RPMI8226 (cell line): Measurements from ENCODE around the gene DAB1.

Source experiments
- DNase-seq: peaks from one replicate; pipeline ENCODE4 v3.0.0-alpha.2; 2015

Gene DAB1

DNA sequence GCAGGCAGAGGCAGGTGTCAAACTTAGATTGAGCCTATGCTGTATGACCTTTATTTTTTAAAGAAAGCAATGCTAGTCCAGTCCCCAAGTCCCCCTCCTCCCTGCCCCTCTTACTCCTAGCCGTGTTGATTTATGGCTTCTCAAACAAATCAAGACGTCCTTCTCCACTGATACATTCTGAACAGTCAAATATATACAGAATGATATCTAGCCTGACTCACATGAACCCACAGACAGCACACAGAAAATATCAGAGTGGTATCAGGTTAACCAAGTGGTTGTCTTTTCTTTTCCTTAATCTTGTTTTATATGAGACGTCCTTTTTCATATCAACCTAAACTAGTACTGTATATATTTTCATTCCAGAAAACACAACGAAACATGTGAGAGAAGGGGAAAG, 13.4 kb downstream of the DAB1 start:
- DNase-seq, result no peak

DNA sequence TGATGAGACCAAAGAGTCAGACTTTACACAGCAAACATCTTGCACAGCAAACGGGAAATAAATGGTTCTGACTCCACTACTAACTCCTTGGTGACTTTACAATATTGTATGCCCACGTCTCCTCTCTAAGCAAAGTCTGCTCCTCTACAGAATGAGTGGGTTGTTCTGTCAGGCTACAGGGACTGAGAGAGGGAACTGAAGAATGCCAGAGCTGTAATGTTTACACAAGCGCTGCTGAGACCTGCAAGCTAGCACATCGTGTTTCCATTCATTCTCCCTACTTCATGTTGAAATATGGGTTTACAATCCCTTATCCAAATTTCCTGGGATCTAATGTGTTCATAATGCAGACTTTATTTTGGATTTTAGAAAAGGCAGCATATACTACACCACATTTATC, 15.9 kb downstream of the DAB1 start:
- no peak for DNase-seq

DNA sequence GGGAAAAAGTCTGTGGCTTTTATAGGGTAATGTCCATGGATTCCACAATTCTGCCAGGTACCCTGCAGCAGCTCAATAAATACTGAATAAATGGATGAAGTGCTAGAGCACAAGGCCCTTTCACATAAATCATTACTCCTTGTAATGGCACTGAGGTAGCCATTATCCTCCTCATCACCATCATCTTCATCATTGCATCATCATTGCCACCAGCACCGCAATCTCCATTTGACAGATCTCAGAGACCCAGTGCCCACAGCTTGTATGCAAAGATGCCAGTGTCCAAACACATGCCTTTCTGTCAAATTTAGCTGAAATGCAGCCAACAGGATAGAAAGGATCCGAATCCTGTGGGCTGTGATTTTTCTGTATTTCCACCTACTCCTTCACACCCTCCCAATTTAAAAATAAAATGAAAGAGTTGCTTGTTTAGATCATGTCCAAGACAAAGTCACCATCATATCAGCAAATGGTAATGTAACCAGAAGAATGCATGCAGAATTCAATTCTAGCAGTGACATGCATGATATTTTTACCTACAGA, 17.4 kb downstream of the DAB1 start:
- DNase-seq, result no peak

DNA sequence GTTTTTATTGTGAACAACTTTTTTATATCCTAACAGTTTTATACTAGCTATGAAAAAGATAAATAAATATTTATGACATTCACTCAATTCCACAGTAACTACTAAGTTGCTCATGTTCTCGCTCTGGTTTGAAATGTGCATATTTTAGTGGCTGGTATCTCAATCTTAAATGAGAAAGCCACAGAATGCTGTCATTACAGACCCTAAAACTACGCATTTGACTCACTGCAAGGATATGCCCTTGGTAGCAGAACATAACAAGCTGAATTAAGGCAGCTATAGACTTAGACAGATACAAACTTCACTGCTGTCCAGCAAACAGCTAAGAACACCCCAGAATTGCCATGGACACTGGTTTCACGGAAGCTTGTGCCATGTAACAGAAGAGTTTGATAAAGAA, 19.0 kb downstream of the DAB1 start:
- no peak for DNase-seq

DNA sequence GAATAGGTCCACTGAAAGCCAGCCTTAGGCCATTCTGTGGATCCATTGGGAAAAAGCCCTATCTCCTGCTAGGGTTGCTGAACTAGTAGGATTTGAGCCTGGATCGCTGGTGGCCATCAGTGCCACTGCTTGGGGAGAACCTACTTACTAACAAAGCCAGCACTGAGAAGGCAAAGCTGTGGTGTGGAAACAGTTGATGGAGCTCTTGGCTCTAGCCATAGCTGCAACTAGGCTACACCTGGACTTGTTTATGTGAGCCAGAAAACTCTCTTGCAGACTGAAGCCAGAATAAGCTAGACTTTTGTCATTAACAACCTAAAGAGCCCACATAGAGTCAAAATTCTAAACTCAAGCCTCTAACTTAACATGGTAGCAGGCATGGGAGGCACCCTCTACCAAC, 20.7 kb downstream of the DAB1 start:
- no peak for DNase-seq

DNA sequence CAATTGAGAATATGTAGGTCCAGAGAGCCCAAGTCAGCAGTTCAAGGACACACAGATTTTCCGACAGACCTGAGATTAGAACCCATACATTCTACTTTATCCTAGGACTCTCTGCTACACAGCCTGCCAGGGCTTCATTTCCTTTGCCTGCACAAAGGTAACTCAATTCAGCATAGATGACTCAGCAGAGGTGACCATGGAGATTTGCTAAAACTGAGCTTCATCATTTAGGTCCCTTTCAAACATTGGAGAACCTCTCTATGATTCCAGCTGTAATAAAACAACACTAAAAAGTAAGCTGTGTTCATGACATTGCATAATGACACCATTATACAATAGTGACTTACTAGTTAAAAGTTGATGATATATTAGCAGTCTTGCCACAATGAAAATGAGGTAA, 22.2 kb downstream of the DAB1 start:
- DNase-seq, result no peak

DNA sequence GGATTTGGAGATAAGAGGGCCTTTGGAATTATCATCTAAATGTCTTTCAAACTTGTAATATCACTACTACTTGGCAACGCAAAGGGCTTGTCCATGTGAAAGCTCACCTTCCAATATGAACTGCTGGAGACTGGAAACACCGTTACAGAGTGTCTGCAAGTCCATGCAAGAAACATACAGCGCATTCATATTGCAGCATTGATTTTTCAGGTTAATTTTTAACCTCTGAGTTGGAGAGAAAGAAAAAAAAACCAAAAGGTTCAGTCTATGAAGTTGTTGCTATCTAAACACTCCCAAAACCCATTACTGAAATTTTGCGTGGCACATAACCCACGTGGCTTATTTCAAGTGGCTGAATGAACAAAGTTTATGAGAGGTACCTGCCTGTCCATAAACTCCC, 23.8 kb downstream of the DAB1 start:
- DNase-seq, result no peak

DNA sequence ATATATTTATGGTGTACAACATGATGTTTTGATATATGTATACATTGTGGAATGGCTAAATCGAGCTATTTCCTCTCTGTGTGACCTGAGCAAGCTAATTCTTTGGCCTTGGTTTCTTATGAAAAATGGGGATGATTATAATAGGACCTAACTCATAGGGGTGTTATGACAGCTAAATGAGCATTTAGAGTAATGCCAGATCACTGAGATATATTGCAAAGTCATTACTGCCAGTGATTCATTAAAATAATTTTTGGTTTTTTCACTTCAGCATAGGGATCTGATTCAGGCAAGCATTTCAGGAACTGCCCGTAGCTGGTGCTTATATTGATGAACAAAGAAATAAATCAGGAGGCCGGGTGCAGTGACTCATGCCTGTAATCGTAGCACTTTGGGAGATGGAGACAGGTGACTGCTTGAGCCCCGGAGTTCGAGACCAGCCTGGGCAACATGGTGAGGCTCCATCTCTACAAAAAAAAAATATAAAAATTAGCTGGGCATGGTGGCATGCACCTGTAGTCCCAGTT, 30.7 kb downstream of the DAB1 start:
- no peak for DNase-seq

DNA sequence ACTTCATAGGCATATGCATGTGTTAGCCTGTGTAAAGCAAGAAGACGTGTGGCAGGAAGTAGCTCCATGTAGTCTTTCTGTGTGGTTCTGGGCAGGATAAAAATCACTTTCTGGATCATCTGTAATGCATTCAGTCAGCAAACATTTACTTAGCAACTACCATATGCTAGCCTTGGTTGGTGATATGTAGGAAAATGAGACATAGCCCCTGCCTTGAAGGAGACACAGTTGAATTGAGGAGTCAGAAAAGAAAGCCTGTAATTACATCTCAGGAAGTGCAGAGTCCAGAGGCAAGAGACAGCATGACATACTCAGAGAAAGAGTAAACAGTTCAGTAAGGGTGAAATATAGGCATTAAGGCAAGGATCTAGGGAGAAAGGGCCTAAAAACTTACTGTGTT, 38.5 kb downstream of the DAB1 start:
- no peak for DNase-seq

DNA sequence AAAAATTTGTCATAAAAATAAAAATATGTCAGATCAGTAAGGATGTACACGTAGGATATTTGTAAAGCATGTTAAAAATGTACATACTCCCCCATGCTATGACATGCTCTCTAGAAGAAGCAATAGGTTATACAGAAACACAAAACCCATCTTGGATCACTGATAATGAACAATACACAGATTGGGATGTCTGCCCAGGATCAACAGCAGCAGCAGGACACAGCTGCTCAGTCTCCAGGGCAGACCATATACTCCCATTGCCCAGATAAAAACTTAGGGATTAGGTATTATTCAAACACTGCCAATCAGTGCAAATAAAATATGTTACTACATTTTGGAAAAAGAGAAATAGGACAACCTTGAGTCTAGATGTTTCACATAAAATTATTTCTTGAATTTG, 39.0 kb downstream of the DAB1 start:
- DNase-seq, result no peak

DNA sequence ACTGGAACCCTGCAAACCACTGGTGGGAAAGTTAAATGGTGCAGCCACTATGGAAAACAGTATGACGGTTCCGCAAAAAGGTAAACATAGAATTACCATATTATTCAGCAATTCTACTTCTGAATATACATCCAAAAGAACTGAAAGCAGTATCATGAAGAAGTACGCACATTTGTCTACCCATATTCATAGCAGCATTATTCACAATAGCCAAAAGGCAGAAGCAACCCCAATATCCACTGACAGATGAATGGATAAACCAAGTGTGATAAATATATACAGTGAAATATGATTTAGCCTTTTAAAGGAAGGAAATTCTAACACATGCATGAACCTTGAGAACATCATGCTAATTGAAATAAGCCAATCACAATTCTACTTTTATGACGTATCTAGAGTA, 39.6 kb downstream of the DAB1 start:
- no peak for DNase-seq

DNA sequence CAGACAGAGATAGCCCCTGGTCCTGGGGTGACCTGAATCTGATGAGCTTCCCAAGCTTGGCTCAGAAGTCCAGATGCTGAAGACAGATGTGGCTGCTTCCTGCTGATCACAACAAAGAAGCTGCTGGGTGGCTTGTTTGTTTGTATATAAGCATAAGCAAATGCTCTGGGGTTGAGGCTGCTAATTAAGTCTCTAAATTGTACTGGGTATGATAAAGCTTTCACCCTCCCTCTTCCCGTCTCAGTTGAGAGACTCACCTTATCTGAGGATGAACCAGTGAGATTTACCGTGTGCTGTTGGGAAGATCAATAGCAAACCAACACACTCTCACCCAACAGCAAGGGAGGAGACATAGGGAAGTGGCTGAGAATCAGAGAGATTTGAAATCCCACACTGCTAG, 42.0 kb downstream of the DAB1 start:
- no peak for DNase-seq

DNA sequence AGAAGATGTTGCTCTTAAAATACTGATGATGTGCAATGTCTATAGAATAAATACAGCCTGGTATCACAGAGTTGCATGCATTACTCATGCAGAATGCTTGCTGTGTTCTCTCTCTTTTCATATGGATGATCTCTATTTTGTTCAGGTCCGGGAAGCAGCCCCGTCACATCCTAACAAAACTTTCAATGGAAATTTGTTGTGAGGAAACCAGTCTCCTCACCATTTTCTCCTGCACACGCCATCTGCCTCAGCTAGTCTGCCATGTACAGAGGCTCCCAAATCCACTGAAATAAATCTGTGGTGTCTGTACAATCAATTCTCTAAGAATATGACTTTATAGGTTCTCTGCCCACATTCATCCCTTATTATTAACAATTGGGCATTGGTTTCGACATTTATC, 42.4 kb downstream of the DAB1 start:
- DNase-seq, result no peak

DNA sequence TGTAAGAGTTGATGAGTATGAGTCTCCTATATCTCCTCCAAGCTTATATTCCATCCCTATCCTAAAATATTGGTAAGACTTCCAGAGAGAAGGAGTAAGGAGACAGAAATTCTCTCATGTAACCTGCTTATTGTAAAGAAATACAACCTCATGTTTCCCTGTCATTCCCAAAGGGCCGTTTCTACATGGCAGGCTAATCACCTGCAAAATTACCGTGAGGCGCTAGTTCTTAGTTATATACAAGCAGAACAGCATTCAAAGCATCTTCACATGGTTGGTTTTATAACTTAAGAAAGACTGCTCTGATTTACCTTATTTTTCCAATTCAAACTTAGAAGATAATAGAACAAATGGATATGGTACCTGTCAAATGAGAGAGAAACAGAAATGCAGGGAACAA, 42.9 kb downstream of the DAB1 start:
- DNase-seq, result no peak

DNA sequence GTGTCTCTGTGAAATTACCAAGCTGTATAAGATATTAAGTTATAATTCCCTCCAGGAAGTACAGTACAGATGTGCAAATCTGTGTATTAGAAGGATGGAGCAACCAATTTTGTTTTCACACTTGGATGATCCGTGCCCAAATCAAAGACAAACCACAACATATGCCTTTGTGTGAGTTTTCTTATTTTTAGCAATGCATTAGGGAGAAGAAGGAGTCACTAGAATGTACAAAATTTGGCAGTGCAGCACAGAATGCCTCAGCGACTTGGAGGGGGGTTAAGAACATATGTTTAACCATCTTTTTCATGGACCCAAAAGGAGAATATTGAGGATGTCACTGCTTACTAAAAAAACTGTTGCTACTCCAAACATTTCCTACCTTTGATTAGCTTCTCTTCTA, 45.3 kb downstream of the DAB1 start:
- no peak for DNase-seq

DNA sequence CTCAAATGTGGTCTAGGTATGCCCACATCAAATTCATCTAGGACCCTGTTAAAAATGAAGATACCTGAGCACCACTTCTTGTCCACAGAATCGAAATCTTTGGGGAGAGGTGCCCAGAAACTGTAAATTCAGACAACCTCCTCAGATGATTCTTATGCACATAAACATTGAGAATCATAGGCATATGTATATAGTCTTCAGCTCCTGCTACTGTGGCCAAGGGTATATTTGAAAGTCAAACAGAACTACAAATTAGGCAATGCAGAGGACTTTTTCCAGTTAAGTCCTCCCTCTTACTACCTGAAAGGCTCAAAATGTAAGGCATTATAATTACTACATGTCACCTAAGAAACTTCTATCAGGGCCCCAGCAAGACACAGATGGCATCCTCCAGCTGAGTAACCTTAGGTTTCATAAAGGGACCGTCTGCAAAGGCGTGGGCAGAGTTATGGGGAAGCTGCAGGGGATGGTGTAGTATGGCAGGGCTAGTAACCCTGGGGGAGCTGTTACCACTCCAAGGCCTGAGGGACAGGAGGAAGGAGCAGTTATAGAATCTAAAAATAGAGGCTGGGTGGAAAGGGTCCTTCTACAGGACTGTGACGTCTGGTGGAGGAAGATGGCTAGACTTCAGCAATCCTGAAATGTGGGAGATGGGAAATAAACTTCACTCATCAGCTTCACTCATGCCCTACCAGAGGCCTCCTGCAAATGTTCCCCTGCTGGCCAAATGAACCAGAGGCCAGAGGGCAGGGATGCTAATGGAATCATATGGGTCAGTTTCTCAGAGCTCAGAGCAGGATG, 46.3 kb downstream of the DAB1 start:
- DNase-seq, result no peak

DNA sequence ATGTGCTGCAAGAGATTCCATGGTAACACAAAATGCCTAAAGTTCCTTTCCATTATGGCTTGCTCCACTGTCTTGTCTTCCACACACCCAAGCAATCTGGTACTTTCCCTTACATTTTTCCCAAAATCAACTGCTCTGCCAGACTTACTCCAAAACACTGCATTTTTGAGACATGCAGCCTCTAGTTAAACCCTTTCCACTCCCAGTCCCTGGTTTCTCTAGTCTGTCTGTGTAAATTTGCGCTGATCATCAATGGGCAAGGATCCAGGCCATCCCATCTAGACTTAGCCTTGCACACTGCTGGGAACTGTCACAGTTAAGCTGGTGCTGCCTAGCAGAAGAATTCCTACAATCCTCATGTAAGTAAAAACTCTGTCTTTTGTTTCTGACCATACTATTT, 47.8 kb downstream of the DAB1 start:
- DNase-seq, result no peak

DNA sequence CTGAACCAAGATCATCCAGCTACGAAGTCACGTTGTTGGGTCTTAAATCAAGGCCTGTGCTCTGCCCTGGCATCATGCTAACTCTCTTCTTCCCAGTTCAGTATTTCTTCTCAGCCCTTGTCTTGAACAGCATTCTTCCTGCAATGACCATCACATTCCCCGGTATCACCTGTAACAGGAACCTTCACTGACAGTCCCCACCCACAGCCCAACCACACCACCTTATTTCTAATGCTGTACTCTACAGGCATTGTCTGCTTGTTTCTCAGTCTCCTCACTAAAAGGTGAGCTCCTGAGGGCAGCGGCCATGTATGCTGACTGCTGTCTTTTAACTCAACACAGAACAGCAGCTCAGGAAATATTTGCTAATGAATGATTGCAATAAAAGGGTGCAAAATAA, 54.0 kb downstream of the DAB1 start:
- DNase-seq, result no peak

DNA sequence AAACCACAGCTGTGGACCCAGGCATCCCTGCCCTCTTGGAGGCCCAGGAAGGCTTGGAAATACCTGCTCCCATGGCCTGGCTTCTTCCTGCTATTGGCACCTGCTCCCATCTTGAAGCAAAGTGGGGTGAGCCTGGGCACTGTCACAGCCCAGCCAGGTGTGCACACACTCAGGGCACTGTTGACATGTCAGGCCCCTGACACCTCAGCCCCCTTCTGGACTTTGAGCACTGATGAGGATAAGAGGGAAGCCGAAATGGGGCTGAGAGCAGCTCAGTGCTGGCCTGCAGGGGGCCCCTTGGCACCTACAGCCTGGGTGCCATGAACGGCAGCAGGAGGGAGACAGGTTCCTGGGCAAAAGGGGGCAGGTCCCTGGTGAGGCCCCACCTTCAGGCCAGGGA, 55.9 kb downstream of the DAB1 start:
- no peak for DNase-seq

DNA sequence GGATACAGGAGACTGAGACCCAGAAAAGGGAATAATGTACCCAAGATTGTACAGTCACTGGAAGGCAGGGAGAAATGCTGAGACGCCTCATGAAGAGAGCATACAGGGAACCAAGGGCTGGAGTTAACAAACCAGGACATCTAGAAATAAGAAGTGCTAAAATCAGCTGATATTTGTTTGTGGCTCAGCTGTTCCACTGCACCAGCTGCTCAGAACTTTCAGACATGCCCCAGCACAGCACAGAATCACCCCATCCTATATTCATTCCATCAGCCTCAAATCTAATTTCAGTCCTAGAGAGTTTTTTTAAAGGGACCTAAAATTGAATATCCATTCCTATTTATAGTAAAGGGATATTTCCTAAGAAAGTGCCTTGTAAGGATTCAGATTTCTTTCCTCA, 60.2 kb downstream of the DAB1 start:
- DNase-seq, result no peak

DNA sequence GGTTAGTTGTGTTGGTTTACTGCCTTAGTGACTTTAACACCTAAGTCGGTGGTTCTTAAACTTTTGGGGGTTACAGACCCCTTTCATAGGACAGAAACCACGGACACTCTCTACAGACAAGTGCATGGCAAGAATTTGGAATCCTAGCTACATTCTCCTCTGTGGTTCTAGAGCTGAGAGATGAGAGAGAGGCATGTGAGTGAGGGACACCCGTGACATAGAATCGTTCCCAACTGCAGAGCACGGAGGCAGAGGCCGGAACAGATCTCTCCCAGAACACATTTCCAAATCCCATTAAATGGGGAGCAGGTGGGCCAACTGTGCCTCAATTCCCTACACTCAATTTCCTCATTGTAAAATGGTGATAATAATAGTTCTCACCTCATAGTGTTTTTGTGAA, 60.7 kb downstream of the DAB1 start:
- DNase-seq, result no peak

DNA sequence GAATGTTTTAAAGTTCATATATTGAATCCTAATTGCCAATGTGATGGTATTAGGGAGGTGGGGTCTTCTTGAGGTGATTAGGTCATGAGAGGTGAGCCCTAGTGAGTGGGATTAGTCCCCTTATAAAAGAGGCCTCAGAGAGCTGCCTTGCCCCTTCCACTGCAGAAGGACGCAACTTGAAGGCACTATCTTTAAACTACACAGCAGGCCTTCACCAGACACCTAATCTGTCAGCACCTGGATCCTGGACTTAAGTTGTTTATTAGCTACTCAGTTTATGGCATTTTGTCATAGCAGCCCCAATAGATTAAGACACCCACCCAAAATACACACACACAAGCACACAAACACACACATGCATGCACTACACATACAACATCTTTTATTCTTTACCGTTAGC, 61.4 kb downstream of the DAB1 start:
- DNase-seq, result no peak

DNA sequence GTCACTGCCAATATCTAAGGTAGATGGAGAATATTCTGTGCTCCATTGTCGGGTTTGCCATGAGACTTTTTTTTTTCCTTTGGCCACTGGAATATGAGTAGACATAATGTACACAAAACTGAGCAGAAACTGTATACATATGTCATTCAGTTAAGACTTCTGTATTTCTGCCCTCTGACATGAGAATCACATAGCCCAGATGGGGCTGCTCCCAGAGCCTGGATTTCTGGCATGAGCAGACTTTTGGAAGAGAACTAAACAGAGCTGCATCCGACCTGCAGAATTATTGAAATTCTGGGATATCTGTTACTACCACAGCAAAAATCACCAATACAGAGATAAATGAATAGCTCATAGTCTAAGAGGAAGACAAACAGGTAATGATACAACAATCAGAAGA, 62.3 kb downstream of the DAB1 start:
- DNase-seq, result no peak

DNA sequence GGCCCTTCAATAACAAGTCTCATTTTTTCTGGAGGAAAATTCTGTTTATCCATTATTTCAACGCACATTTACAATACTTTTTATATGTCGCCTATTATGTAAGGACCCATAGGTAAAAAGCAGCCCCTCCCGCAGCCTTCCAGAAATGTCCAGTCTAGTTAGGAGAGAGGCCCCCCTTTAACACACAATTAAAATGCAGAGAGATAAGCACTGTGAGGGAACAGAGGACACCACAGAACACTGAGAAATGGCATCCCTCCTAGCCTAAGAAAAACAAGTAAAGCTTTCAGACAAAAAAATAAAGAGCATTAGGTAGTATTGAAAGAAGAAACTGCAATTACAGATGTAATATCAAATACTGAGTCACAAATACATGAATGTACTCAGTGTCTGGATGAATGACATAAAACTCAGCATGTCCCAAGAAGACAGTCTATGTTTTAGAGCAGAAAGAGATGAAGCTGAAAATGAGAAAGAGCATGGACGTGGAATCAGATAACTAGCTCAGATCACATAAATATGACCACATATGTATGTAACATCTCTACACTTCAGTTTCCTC, 62.9 kb downstream of the DAB1 start:
- DNase-seq, result no peak

DNA sequence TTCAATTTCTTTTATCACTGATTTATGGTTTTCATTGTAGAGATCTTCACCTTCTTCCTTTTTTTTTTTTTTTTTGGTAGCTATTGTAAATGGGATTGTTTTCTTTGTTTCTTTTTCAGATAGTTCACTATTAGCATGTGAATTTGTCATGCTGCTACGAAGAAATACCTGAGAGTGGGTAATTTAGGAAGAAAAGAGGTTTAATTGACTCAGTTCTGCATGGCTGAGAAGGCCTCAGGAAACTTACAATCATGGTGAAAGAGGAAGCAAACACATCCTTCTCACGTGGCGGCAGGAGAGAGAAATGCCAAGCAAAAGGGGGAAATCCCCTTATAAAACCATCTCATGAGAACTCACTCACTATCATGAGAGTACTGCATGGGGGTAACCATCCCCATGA, 66.4 kb downstream of the DAB1 start:
- no peak for DNase-seq
